KMS-11 (cell line): Measurements from ENCODE around the gene VEPH1.

Experiments used
- H2AFZ ChIP-seq: fragments of 200-600 bp; sonication (generic); 2 replicates; pipeline ENCODE4 v1.6.1; 2016; ENCODE audit warnings: antibody characterized with exemption, mixed run types, low read depth
- H3K27ac ChIP-seq: fragments of 200-600 bp; sonication (generic); 2 replicates; pipeline ENCODE4 v1.6.1; 2016; ENCODE audit warnings: mild to moderate bottlenecking, mixed run types
- H3K27me3 ChIP-seq: fragments of 200-600 bp; sonication (generic); 2 replicates; pipeline ENCODE4 v1.6.1; 2017; ENCODE audit warnings: mild to moderate bottlenecking, low read depth, mixed run types, moderate library complexity; ENCODE audit not compliant: insufficient read depth
- H3K36me3 ChIP-seq: fragments of 200-600 bp; sonication (generic); 2 replicates; pipeline ENCODE4 v1.6.1; 2017; ENCODE audit warnings: mild to moderate bottlenecking, mixed run types; ENCODE audit not compliant: insufficient read depth
- H3K4me1 ChIP-seq: fragments of 200-600 bp; sonication (generic); 2 replicates; pipeline ENCODE4 v1.6.1; 2016; ENCODE audit warnings: mild to moderate bottlenecking, low read depth, mixed run types; ENCODE audit not compliant: poor library complexity, severe bottlenecking
- H3K4me2 ChIP-seq: fragments of 200-600 bp; sonication (generic); 2 replicates; pipeline ENCODE4 v1.7.0; 2016; ENCODE audit warnings: mild to moderate bottlenecking, mixed run types
- H3K4me3 ChIP-seq: fragments of 200-600 bp; sonication (generic); IDR thresholded peaks from 2 replicates; pipeline ENCODE4 v1.6.1; 2017; ENCODE audit warnings: low read depth, low read length, mixed read lengths; ENCODE audit not compliant: insufficient read depth
- H3K79me2 ChIP-seq: fragments of 200-600 bp; sonication (generic); 2 replicates; pipeline ENCODE4 v1.6.1; 2016; ENCODE audit warnings: low read depth, mixed run types; ENCODE audit not compliant: insufficient read depth
- H3K9ac ChIP-seq: fragments of 200-600 bp; sonication (generic); 2 replicates; pipeline ENCODE4 v1.6.1; 2016; ENCODE audit warnings: mild to moderate bottlenecking, mixed run types
- H4K20me1 ChIP-seq: fragments of 200-600 bp; sonication (generic); 2 replicates; pipeline ENCODE4 v1.6.1; 2016; ENCODE audit warnings: mild to moderate bottlenecking, mixed run types; ENCODE audit not compliant: insufficient read depth
- CTCF ChIP-seq: fragments of 200-600 bp; sonication (generic); conservative IDR thresholded peaks from 2 replicates; pipeline ENCODE4 v1.6.1; 2017; ENCODE audit warnings: low read depth, mild to moderate bottlenecking, antibody characterized with exemption, low read length, moderate library complexity, mixed read lengths

The VEPH1 gene

GRCh38 chr3:157508461-157508860, 5.2 kb upstream of the VEPH1 start:
- Histone ChIP-seq H3K4me3 (no peak overlapping the region), H4K20me1 (no peaks in the 10 kb centered on the region), H2AFZ (no peak overlapping the region), H3K4me1 (no peaks in the 10 kb centered on the region), H3K27ac (no peak overlapping the region), H3K79me2 (no peaks in the 10 kb centered on the region), H3K27me3 (no peaks in the 10 kb centered on the region), H3K9ac (no peak overlapping the region), H3K36me3 (no peaks in the 10 kb centered on the region), H3K4me2 (no peak overlapping the region)
- TF ChIP-seq CTCF = no peak

DNA sequence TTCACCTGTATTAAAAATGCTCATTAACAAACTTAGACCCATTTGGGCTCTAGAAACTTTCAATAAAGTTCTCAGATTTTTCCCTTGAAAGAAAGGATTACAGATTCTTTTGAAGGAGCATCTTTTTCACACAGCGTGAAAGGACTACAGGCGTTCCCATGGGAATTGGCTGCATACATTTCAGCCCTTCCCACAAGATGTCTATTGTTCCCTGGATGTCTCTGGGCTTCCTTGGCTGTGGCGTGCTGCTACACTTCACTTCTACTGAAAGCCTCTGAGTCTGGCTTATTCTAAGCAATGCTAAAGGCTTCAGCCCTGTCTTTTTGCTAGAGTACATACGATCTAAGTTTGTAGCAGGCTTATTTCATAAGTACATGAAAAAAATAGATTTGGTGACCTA, 1.4 kb downstream of the VEPH1 start:
- H3K79me2 ChIP-seq = no peaks in the 10 kb centered on the region
- no peak overlapping the region for H3K4me2 ChIP-seq
- no peak overlapping the region for H3K27ac ChIP-seq

GRCh38 chr3:157500232-157500631, 3.0 kb downstream of the VEPH1 start:
- no peak overlapping the region for H3K9ac ChIP-seq
- TF ChIP-seq CTCF = no peak
- no peak overlapping the region for H2AFZ ChIP-seq
- no peak overlapping the region for H3K4me2 ChIP-seq
- H3K79me2 ChIP-seq = no peaks in the 10 kb centered on the region
- H3K36me3 ChIP-seq = no peaks in the 10 kb centered on the region
- no peak overlapping the region for H3K4me3 ChIP-seq
- no peaks in the 10 kb centered on the region for H3K4me1 ChIP-seq
- no peaks in the 10 kb centered on the region for H4K20me1 ChIP-seq
- no peak overlapping the region for H3K27ac ChIP-seq
- no peaks in the 10 kb centered on the region; the same call in 1 of the 2 replicates for H3K27me3 ChIP-seq

More for the DNA sequence above, 1.4 kb downstream of the VEPH1 start:
- Histone ChIP-seq H3K36me3 (no peaks in the 10 kb centered on the region), H3K4me3 (no peak overlapping the region), H3K4me1 (no peaks in the 10 kb centered on the region), H4K20me1 (no peaks in the 10 kb centered on the region), H3K27me3 (no peaks in the 10 kb centered on the region; the same call in 1 of the 2 replicates), H2AFZ (no peak overlapping the region), H3K9ac (no peak overlapping the region)
- TF ChIP-seq CTCF = no peak

DNA sequence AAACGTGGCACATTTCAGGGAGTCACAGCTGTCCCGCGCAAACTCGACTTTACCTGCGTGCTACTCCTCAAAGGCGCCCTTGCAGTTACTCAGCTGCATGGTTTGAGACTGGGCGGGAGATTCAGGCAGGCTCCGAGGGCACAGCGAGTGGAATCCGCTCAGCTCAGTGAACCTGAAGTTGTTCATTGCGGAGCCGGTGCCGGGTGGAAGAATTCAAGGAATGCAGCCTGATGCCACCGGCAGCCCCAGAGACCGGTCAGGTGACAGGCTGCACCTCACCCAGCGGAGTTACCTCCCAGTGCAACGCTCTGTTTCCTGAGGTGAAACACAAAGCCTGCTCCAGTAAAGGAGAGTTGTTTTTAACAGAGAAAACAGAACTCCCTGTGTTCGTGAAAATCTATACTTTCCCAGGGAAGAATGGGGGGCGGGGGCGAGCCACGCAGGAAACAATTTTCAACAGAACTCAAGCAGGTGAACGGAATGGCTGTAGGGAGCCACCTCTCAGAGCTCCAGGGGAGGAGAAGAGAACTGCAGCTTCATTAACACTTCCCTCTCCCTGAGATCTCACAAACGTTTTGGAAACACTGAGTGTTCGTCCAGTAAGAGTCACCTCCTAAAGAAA, 3.8 kb downstream of the VEPH1 start:
- Histone ChIP-seq H3K4me2 (no peak overlapping the region), H2AFZ (peak overlapping the region; percentile 45; the same call in 1 of the 2 replicates)
- no peak for TF ChIP-seq CTCF

More for the DNA sequence above, 3.8 kb downstream of the VEPH1 start:
- Histone ChIP-seq H3K4me1 (no peaks in the 10 kb centered on the region), H3K79me2 (no peaks in the 10 kb centered on the region), H4K20me1 (no peaks in the 10 kb centered on the region), H3K27ac (no peak overlapping the region), H3K9ac (no peak overlapping the region), H3K36me3 (no peaks in the 10 kb centered on the region), H3K4me3 (no peak overlapping the region), H3K27me3 (no peaks in the 10 kb centered on the region; the same call in 1 of the 2 replicates)
